ENCODE data around the gene ZRANB1.

Gene ZRANB1

GRCh38 chr10:124941823-124942222, at the start of gene ZRANB1:
Gene ZRANB1, plus strand, starts transcription at chr10:124942123. Its CDS starts 371 bp downstream, at chr10:124942494.
- TF ChIP-seq CTCF (IDR thresholded peaks at IDR 0.05; ENCODE audit: insufficient read depth, missing control alignments): no peak
- FAIRE-seq: no peak
- no peak for DNase-seq (ENCODE audit: insufficient read length, low spot score)

GRCh38 chr10:124892905-124893304, 49.0 kb upstream of the ZRANB1 start:
- DNase-seq (ENCODE audit: insufficient read length, low spot score) (no peak), FAIRE-seq (no peak)
- TF ChIP-seq CTCF (IDR thresholded peaks at IDR 0.05; ENCODE audit: insufficient read depth, missing control alignments): no peak

GRCh38 chr10:124894569-124895215, 47.2 kb upstream of the ZRANB1 start:
- no peak for DNase-seq (ENCODE audit: insufficient read length, low spot score)
- no peak for TF ChIP-seq CTCF (IDR thresholded peaks at IDR 0.05; ENCODE audit: insufficient read depth, missing control alignments)
- FAIRE-seq: no peak

GRCh38 chr10:124896751-124897150, 45.2 kb upstream of the ZRANB1 start:
- no peak for FAIRE-seq
- TF ChIP-seq CTCF (IDR thresholded peaks at IDR 0.05; ENCODE audit: insufficient read depth, missing control alignments): no peak
- peak; percentile 32 for DNase-seq (ENCODE audit: insufficient read length, low spot score)

- TF ChIP-seq CTCF (IDR thresholded peaks at IDR 0.05; ENCODE audit: insufficient read depth, missing control alignments): no peak
- DNase-seq (ENCODE audit: insufficient read length, low spot score) (no peak), FAIRE-seq (no peak)
Observed at GRCh38 chr10:124898471-124898870, 43.5 kb upstream of the ZRANB1 start.

GRCh38 chr10:124899151-124899550, 42.8 kb upstream of the ZRANB1 start:
- no peak for FAIRE-seq
- DNase-seq (ENCODE audit: insufficient read length, low spot score): no peak
- TF ChIP-seq CTCF (IDR thresholded peaks at IDR 0.05; ENCODE audit: insufficient read depth, missing control alignments): no peak

GRCh38 chr10:124902462-124902861, 39.5 kb upstream of the ZRANB1 start:
- TF ChIP-seq CTCF (IDR thresholded peaks at IDR 0.05; ENCODE audit: insufficient read depth, missing control alignments): no peak
- no peak for FAIRE-seq
- no peak for DNase-seq (ENCODE audit: insufficient read length, low spot score)

Data from D721Med (cell line).